H1 (cell line): ENCODE measurements around the gene PM20D1. TPM values are rescaled to one million over a fixed set of nuclear protein-coding genes. Genes with fewer than 3 reads are reported as not detected.

Source experiments
- CHD1 ChIP-seq: IDR thresholded peaks from 2 replicates; pipeline ENCODE4 v1.6.1; 2012; ENCODE audit warnings: low read depth, low read length, improper control_type of control experiment
- CTCF ChIP-seq, 3 experiments: IDR thresholded peaks; 1 replicate in 2 of 3; 2 replicates in 1 of 3; pipeline versions ENCODE4 v1.5.1 to v1.6.1; 2011; ENCODE audit warnings: low read length in 3 of 3, mild to moderate bottlenecking in 3 of 3, inconsistent platforms in 2 of 3, low read depth in 1 of 3, moderate library complexity in 1 of 3; ENCODE audit not compliant: insufficient read depth in 1 of 3; ENCODE audit errors: control extremely low read depth in 1 of 3
- JUND ChIP-seq: IDR thresholded peaks from 2 replicates; pipeline ENCODE4 v1.6.1; 2011; ENCODE audit warnings: mild to moderate bottlenecking, improper control_type of control experiment, low read length
- KDM1A ChIP-seq: fragments of 200-600, 300-600 bp; sonication (generic); IDR thresholded peaks from 2 replicates; pipeline ENCODE4 v1.7.1; 2016; ENCODE audit warnings: mild to moderate bottlenecking, low read length, borderline replicate concordance
- POLR2A ChIP-seq, 2 experiments: IDR thresholded peaks; 1 replicate in 1 of 2; 2 replicates in 1 of 2; pipeline ENCODE4 v1.6.1; 2011; ENCODE audit warnings: low read depth in 2 of 2, low read length in 2 of 2, mild to moderate bottlenecking in 2 of 2; ENCODE audit errors: control extremely low read depth in 1 of 2
- RXRA ChIP-seq: IDR thresholded peaks from 2 replicates; pipeline ENCODE4 v1.6.1; 2011; ENCODE audit warnings: low read depth, mild to moderate bottlenecking, low read length, moderate library complexity; ENCODE audit not compliant: insufficient read depth
- polyA plus RNA-seq, 7 experiments: library from polyadenylated mRNA; depleted of rRNA in 3 of 7; stranded (reverse) in 5 of 7; unstranded in 2 of 7; fragments of >200 nt in 5 of 7; fragments of 200-250 nt in 2 of 7; gene quantifications; 1 replicate in 5 of 7; 2 replicates in 1 of 7; 4 replicates in 1 of 7; pipeline versions ENCODE4 v1.2.1 to v1.2.3, GENCODE V29; 2011 to 2013; ENCODE audit warnings: missing spikeins in 2 of 7, mixed read lengths in 2 of 7
- total RNA-seq: library from RNA; stranded (reverse); fragmentation: NEBNext Ultra II Directional; extraction: Animal tissue kit (Norgen Biotek cat#: 25700); gene quantifications from 2 replicates; pipeline ENCODE4 v1.2.1, GENCODE V29; 2021
- TF ChIP-seq, protein P1 (sequence below): IDR thresholded peaks from 2 replicates; pipeline ENCODE4 v1.6.1; 2012; ENCODE audit warnings: inconsistent platforms

PM20D1 gene
- total and polyA plus RNA-seq, 2 of the 8 experiments (the other 6 are each of a cell fraction or from before 2014, with no cell fraction given): 0.05 TPM; not detected in 1

GRCh38 chr1:205787287-205787916, 62.5 kb downstream of the PM20D1 start (continued):
- TF ChIP-seq CTCF (IDR thresholded peaks at IDR 0.05; ENCODE audit: control extremely low read depth in 1 of 3, insufficient read depth in 1 of 3, low read depth in 1 of 3, low read length in 3 of 3) (no peak), POLR2A (IDR thresholded peaks at IDR 0.05; ENCODE audit: control extremely low read depth in 1 of 2, low read depth in 2 of 2, low read length in 2 of 2) (no peak), JUND (no peak), RXRA (no peak), CHD1 (no peak), KDM1A (no peak)
- TF ChIP-seq, protein P1, sequence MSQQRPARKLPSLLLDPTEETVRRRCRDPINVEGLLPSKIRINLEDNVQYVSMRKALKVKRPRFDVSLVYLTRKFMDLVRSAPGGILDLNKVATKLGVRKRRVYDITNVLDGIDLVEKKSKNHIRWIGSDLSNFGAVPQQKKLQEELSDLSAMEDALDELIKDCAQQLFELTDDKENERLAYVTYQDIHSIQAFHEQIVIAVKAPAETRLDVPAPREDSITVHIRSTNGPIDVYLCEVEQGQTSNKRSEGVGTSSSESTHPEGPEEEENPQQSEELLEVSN: no peak
